Adrenal gland (tissue), 12 donors: ENCODE data around the gene CRACR2B. TPM values are rescaled to one million over a fixed set of nuclear protein-coding genes. Genes with fewer than 3 reads are reported as not detected.

ENCODE experiments used
- DNase-seq, 7 donors: peaks; one replicate each; pipeline ENCODE4 v3.0.0-alpha.2; 2019 to 2020
- H3K27ac ChIP-seq, 5 donors: fragments of 200-600 bp; sonication (generic) in 4 of 5; 1 replicate in 3 of 5; 2 replicates in 2 of 5; pipeline versions ENCODE4 v1.5.1 to v1.8.0; 2016 to 2020; ENCODE audit warnings: mild to moderate bottlenecking in 1 of 5
- H3K27me3 ChIP-seq: fragments of 200-600 bp; 2 replicates; pipeline ENCODE4 v1.8.0; 2021
- H3K36me3 ChIP-seq, 2 donors: fragments of 200-600 bp; replicated peaks in 1 of 2; 1 replicate in 1 of 2; 2 replicates in 1 of 2; pipeline versions ENCODE4 v1.5.1 to v1.8.0; 2018 to 2022
- H3K4me1 ChIP-seq, 2 donors: fragments of 200-600 bp; replicated peaks in 1 of 2; 1 replicate in 1 of 2; 2 replicates in 1 of 2; pipeline versions ENCODE4 v1.5.1 to v1.8.0; 2018 to 2021
- H3K4me3 ChIP-seq, 4 donors: fragments of 200-600 bp; sonication (generic) in 3 of 4; one replicate each; pipeline ENCODE4 v1.5.1; 2016 to 2018
- H3K9me3 ChIP-seq, 3 donors: fragments of 200-600 bp; sonication (generic) in 1 of 3; replicated peaks in 1 of 3; 1 replicate in 2 of 3; 2 replicates in 1 of 3; pipeline versions ENCODE4 v1.5.1 to v1.8.0; 2016 to 2021
- POLR2A ChIP-seq, 2 donors: fragments of 450-650 bp; IDR thresholded peaks; one replicate each; pipeline ENCODE4 v1.6.1; 2017; ENCODE audit warnings: antibody characterized with exemption in 2 of 2, mild to moderate bottlenecking in 2 of 2, moderate library complexity in 1 of 2
- WGBS, 4 donors: extraction: QIAGEN DNeasy Blood & Tissue Kit in 2 of 4; methylation state at CpG; one replicate each; pipeline versions ENCODE4 v1.1.5 to v1.1.7; 2013 to 2017; 5-methylcytosine and 5-hydroxymethylcytosine counted together
- intact Hi-C, 2 donors: fragments of 100-400 bp; cut with DNase I; formaldehyde crosslinking; loops; one replicate each; pipeline versions ENCODE4 v1.14.1 to v1.15.0; 2022 to 2023
- polyA plus RNA-seq, 3 donors: library from polyadenylated mRNA; stranded (reverse); fragments of 200-250 nt in 2 of 3; fragments of 350-450 nt in 1 of 3; fragmentation: Illumina TruSeq in 1 of 3; extraction: RNeasy Lipid Tissue Mini Kit (QIAGEN cat#74804) in 1 of 3; gene quantifications; one replicate each; pipeline ENCODE4 v1.2.3, GENCODE V29; 2013 to 2014
- total RNA-seq, 9 donors: library from RNA; depleted of rRNA in 4 of 9; stranded (reverse); fragments of >200 nt in 4 of 9; fragments of 120-200 nt in 1 of 9; fragmentation: NEBNext Ultra II Directional in 1 of 9; extraction: Animal tissue kit (Norgen Biotek cat#: 25700) in 1 of 9; gene quantifications; one replicate each; pipeline versions ENCODE4 v1.1.0 to v1.2.4, GENCODE V29; 2013 to 2023
- TF ChIP-seq, protein P1 (sequence below), 6 experiments: fragments of 450-650 bp in 4 of 6; fragments of 200-600 bp in 2 of 6; sonication (generic) in 1 of 6; IDR thresholded peaks; 1 replicate in 5 of 6; 2 replicates in 1 of 6; pipeline versions ENCODE4 v1.5.1 to v1.8.0; 2016 to 2021; ENCODE audit warnings: antibody characterized with exemption in 6 of 6, mild to moderate bottlenecking in 2 of 6, moderate library complexity in 1 of 6
- donor health status: healthy with polysubstance abuse.
- donor health status: Bipolar disorder and iron deficiency.
- donor health status: DM: yes; HTN: yes; CAD: no.
- donor health status: DM: no; HTN: no; CAD: no.
- donor health status: DM: no; HTN: no; CAD: no.
- donor health status: DM: yes; HTN: yes; CAD: no.

CRACR2B gene
- total and polyA plus RNA-seq, 12 donors, result 1.0 to 91.3 (median 15.6) TPM

DNA sequence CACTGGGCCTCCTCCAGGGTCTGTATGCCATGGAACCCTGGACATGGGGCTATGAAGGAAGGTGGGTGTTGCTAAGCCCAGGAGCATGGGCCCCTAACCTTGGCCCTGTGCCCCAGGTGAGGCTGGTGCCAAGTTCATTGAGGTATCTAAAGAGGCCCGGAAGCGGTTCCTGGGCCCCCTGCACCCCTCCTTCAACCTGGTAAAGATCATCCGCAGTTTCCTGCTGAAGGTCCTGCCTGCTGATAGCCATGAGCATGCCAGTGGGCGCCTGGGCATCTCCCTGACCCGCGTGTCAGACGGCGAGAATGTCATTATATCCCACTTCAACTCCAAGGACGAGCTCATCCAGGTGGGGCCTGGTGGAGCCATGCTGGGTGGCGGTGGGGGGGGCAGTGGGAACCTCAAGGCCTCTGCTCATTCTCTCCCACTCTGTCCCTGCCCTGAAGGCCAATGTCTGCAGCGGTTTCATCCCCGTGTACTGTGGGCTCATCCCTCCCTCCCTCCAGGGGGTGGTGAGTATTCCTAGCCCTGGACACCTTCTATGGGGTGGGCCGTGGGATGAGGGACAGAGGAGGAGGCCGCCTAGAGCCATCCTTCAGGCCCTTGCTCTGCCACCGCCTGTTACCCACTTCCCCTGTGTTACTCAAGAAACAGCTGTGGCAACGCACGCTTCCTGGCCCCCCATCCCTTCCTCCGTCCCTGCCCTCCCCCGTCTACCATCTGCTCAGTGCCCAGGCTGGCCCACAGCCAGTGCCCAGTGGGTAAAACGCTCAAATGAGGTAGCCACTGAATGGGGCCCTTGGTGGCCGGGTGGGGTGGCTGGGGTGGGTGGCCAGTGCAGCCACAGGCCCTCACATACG is 6.0 kb upstream of the CRACR2B start:
- intact Hi-C loops, result no loop called here
- WGBS, 4 donors, result 36 to 54% (median 38%) methylated on average over 20 to 22 of the region's 22 CpGs
- Histone ChIP-seq H3K9me3 (no peaks in the 10 kb centered on the region), H3K27me3 (no peaks in the 10 kb centered on the region), H3K36me3 (peaks cover 0 to 28% of the 10 kb centered on the region in 2 donors), H3K27ac (peak overlapping the region; percentile 10 to 98 (median 94)), H3K4me1 (peaks cover 34 to 38% of the 10 kb centered on the region in 2 donors), H3K4me3 (peak overlapping the region in 1 of 4 donors; percentile 78)
- no peak for TF ChIP-seq POLR2A (IDR thresholded peaks at IDR 0.05)
- TF ChIP-seq, protein P1, sequence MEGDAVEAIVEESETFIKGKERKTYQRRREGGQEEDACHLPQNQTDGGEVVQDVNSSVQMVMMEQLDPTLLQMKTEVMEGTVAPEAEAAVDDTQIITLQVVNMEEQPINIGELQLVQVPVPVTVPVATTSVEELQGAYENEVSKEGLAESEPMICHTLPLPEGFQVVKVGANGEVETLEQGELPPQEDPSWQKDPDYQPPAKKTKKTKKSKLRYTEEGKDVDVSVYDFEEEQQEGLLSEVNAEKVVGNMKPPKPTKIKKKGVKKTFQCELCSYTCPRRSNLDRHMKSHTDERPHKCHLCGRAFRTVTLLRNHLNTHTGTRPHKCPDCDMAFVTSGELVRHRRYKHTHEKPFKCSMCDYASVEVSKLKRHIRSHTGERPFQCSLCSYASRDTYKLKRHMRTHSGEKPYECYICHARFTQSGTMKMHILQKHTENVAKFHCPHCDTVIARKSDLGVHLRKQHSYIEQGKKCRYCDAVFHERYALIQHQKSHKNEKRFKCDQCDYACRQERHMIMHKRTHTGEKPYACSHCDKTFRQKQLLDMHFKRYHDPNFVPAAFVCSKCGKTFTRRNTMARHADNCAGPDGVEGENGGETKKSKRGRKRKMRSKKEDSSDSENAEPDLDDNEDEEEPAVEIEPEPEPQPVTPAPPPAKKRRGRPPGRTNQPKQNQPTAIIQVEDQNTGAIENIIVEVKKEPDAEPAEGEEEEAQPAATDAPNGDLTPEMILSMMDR (IDR thresholded peaks at IDR 0.05), result no peak
- peak in 5 of 7 donors; percentile 53 to 77 (median 66) for DNase-seq

DNA sequence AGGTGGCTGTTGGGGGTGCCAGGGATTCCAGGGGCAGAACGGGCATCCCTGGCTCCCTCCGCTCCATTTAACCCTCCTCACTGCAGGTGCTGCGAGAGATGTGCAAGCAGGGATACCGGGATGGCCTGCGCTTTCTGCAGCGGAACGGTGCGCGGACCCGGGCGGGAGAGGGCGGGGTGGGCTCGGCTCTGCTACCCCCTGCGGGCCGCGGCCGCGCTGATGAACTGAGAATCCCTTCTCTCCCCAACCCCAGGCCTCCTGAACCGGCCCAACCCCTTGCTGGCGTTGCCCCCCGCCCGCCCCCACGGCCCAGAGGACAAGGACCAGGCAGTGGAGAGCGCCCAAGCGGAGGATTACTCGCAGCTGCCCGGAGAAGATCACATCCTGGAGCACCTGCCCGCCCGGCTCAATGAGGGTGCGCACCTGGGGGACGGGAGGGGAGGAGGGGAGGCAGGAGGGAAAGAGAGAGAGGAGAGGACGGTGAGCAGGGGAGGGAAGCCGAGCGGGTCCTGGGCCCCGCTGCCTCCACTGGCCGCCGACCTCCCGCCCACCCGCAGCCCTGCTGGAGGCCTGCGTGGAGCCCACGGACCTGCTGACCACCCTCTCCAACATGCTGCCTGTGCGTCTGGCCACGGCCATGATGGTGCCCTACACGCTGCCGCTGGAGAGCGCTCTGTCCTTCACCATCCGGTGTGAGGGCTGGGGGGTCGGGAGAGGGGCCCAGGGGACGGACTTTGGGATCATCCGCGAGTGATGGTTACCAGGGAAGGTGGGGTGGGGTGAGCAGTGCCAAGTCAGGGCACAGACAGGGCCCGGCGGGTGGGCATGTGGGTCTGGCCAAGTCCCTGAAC is 4.1 kb upstream of the CRACR2B start:
- Histone ChIP-seq H3K9me3 (no peaks in the 10 kb centered on the region), H3K36me3 (peaks cover 0 to 28% of the 10 kb centered on the region in 2 donors), H3K27ac (no peak overlapping the region), H3K27me3 (no peaks in the 10 kb centered on the region), H3K4me3 (no peak overlapping the region), H3K4me1 (peaks cover 45 to 56% of the 10 kb centered on the region in 2 donors)
- no peak for TF ChIP-seq POLR2A (IDR thresholded peaks at IDR 0.05)
- TF ChIP-seq, protein P1 (IDR thresholded peaks at IDR 0.05), result no peak
- DNase-seq, result no peak
- WGBS, 4 donors, result 85 to 86% (median 85%) methylated on average over 16 to 53 of the region's 53 CpGs
- intact Hi-C loops, result no loop called here

DNA sequence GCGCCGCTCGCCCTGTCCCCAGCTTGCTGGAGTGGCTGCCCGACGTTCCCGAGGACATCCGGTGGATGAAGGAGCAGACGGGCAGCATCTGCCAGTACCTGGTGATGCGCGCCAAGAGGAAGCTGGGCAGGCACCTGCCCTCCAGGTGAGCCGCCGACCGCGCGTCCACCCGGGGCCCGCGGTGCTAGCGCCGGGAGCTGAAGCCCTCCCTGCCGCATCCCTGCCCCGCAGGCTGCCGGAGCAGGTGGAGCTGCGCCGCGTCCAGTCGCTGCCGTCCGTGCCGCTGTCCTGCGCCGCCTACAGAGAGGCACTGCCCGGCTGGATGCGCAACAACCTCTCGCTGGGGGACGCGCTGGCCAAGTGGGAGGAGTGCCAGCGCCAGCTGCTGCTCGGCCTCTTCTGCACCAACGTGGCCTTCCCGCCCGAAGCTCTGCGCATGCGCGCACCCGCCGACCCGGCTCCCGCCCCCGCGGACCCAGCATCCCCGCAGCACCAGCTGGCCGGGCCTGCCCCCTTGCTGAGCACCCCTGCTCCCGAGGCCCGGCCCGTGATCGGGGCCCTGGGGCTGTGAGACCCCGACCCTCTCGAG is 3.3 kb upstream of the CRACR2B start:
- intact Hi-C loops, result no loop called here
- H3K4me1 ChIP-seq, result peaks cover 40 to 59% of the 10 kb centered on the region in 2 donors
- H3K36me3 ChIP-seq, result peaks cover 0 to 28% of the 10 kb centered on the region in 2 donors
- H3K27ac ChIP-seq, result no peak overlapping the region
- H3K4me3 ChIP-seq, result no peak overlapping the region
- TF ChIP-seq POLR2A (IDR thresholded peaks at IDR 0.05), result no peak
- TF ChIP-seq, protein P1 (IDR thresholded peaks at IDR 0.05), result no peak
- H3K9me3 ChIP-seq, result no peaks in the 10 kb centered on the region
- DNase-seq, result no peak
- 79 to 87% (median 81%) methylated on average over 3 to 59 of the region's 59 CpGs for WGBS, 4 donors
- no peaks in the 10 kb centered on the region for H3K27me3 ChIP-seq

DNA sequence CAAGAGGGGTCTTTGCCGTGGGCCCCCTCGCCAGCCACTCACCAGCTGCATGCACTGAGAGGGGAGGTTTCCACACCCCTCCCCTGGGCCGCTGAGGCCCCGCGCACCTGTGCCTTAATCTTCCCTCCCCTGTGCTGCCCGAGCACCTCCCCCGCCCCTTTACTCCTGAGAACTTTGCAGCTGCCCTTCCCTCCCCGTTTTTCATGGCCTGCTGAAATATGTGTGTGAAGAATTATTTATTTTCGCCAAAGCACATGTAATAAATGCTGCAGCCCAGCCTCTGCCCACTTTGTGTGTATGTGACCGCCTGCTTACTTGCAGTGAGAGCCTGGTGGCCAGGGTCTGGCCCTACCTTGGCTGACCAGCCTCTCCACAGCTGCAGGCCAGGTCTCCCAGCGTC is 2.8 kb upstream of the CRACR2B start:
- intact Hi-C loops, result no loop called here
- peaks cover 45 to 64% of the 10 kb centered on the region in 2 donors for H3K4me1 ChIP-seq
- H3K9me3 ChIP-seq, result no peaks in the 10 kb centered on the region
- no peak overlapping the region for H3K27ac ChIP-seq
- WGBS, 4 donors, result 80 to 84% (median 82%) methylated on average over 5 to 11 of the region's 11 CpGs
- H3K4me3 ChIP-seq, result no peak overlapping the region
- no peak for DNase-seq
- TF ChIP-seq, protein P1 (IDR thresholded peaks at IDR 0.05), result no peak
- TF ChIP-seq POLR2A (IDR thresholded peaks at IDR 0.05), result no peak
- peaks cover 0 to 28% of the 10 kb centered on the region in 2 donors for H3K36me3 ChIP-seq
- no peaks in the 10 kb centered on the region for H3K27me3 ChIP-seq
